GM23338 (cell line): Measurements from ENCODE around the gene ZBP1. TPM values are rescaled to one million over a fixed set of nuclear protein-coding genes. Genes with fewer than 3 reads are reported as not detected.

ENCODE experiments used
- ATAC-seq: fragments of 200-7000 bp; cut with Tn5 transposase; 3 replicates; pipeline ENCODE4 v1.9.1; 2020
- DNase-seq: peaks from one replicate; pipeline ENCODE4 v3.0.0-alpha.2; 2015; ENCODE audit warnings: low spot score
- H2AFZ ChIP-seq: fragments of 200-600 bp; sonication (generic); 2 replicates; pipeline ENCODE4 v1.8.0; 2016; ENCODE audit warnings: antibody characterized with exemption, mild to moderate bottlenecking, moderate library complexity
- H3F3A ChIP-seq: fragments of 200-600 bp; sonication (generic); replicated peaks from 2 replicates; pipeline ENCODE4 v1.8.0; 2017; ENCODE audit warnings: antibody characterized with exemption, mixed run types, low read depth
- H3K27ac ChIP-seq: fragments of 200-600 bp; sonication (generic); 2 replicates; pipeline ENCODE4 v1.6.1; 2016; ENCODE audit warnings: low read depth
- H3K27me3 ChIP-seq: fragments of 200-600 bp; sonication (generic); 2 replicates; pipeline ENCODE4 v1.8.0; 2016; ENCODE audit warnings: mild to moderate bottlenecking, mixed run types, moderate library complexity; ENCODE audit not compliant: insufficient read depth
- H3K36me3 ChIP-seq: fragments of 200-600 bp; sonication (generic); 2 replicates; pipeline ENCODE4 v1.8.0; 2016; ENCODE audit warnings: mild to moderate bottlenecking; ENCODE audit not compliant: insufficient read depth
- H3K4me1 ChIP-seq: fragments of 200-600 bp; sonication (generic); 2 replicates; pipeline ENCODE4 v1.8.0; 2016; ENCODE audit warnings: mild to moderate bottlenecking, moderate library complexity; ENCODE audit not compliant: insufficient read depth
- H3K4me2 ChIP-seq: fragments of 200-600 bp; sonication (generic); 2 replicates; pipeline ENCODE4 v1.7.1; 2017; ENCODE audit warnings: mixed run types
- H3K4me3 ChIP-seq: fragments of 200-600 bp; sonication (generic); 2 replicates; pipeline ENCODE4 v1.6.1; 2016; ENCODE audit warnings: mixed run types
- H3K79me2 ChIP-seq: fragments of 200-600 bp; sonication (generic); replicated peaks from 2 replicates; pipeline ENCODE4 v1.8.0; 2017; ENCODE audit warnings: mild to moderate bottlenecking; ENCODE audit not compliant: insufficient read depth
- H3K9me2 ChIP-seq: fragments of 200-600 bp; sonication (generic); 2 replicates; pipeline ENCODE4 v1.8.0; 2017; ENCODE audit not compliant: insufficient read depth
- H4K20me1 ChIP-seq: fragments of 200-600 bp; sonication (generic); replicated peaks from 2 replicates; pipeline ENCODE4 v1.8.0; 2017; ENCODE audit warnings: mild to moderate bottlenecking; ENCODE audit not compliant: insufficient read depth
- H3K27ac Mint-ChIP-seq: 2 replicates; pipeline ENCODE4 v1.8.0; 2020; ENCODE audit warnings: inconsistent platforms, mild to moderate bottlenecking, moderate library complexity, mixed read lengths
- H3K27me3 Mint-ChIP-seq: 3 replicates; pipeline ENCODE4 v1.8.0; 2022; ENCODE audit warnings: low read depth, mild to moderate bottlenecking, moderate library complexity, mixed read lengths, inconsistent platforms; ENCODE audit not compliant: insufficient read depth, poor library complexity
- H3K36me3 Mint-ChIP-seq: 3 replicates; pipeline ENCODE4 v1.8.0; 2021; ENCODE audit warnings: low read depth, mild to moderate bottlenecking, inconsistent platforms, moderate library complexity, mixed read lengths
- H3K4me1 Mint-ChIP-seq: 3 replicates; pipeline ENCODE4 v1.8.0; 2020; ENCODE audit warnings: mild to moderate bottlenecking, inconsistent platforms, mixed read lengths
- H3K4me3 Mint-ChIP-seq: 3 replicates; pipeline ENCODE4 v1.8.0; 2021; ENCODE audit warnings: moderate library complexity, mild to moderate bottlenecking, inconsistent platforms, mixed read lengths
- H3K9me3 Mint-ChIP-seq: 3 replicates; pipeline ENCODE4 v1.8.0; 2020; ENCODE audit warnings: moderate library complexity, mild to moderate bottlenecking, inconsistent platforms, mixed read lengths
- CREB1 ChIP-seq: fragments of 250-450 bp; sonication (Bioruptor Pico); IDR thresholded peaks from 2 replicates; pipeline ENCODE4 v1.5.0; 2020; ENCODE audit warnings: low read depth, mild to moderate bottlenecking, moderate library complexity
- CTCF ChIP-seq, 2 experiments: fragments of 200-600 bp in 1 of 2; sonication (generic) in 1 of 2; conservative IDR thresholded peaks; 2 replicates each; pipeline versions ENCODE4 v1.5.1 to v1.6.1; 2016 to 2017; ENCODE audit warnings: antibody characterized with exemption in 2 of 2, low read depth in 2 of 2, mild to moderate bottlenecking in 2 of 2, moderate library complexity in 1 of 2
- ETS1 ChIP-seq: IDR thresholded peaks from 2 replicates; pipeline ENCODE4 v1.6.1; 2016; ENCODE audit warnings: antibody characterized with exemption
- EZH2 ChIP-seq: fragments of 200-600 bp; sonication (generic); IDR thresholded peaks from one replicate; pipeline ENCODE4 v1.8.0; 2017; ENCODE audit warnings: antibody characterized with exemption, mild to moderate bottlenecking, low read depth; ENCODE audit not compliant: unreplicated experiment
- EZH2phosphoT487 ChIP-seq: fragments of 200-600 bp; sonication (generic); IDR thresholded peaks from one replicate; pipeline ENCODE4 v1.8.1; 2018; ENCODE audit warnings: antibody characterized with exemption; ENCODE audit not compliant: unreplicated experiment
- JUNB ChIP-seq: IDR thresholded peaks from one replicate; pipeline ENCODE4 v1.6.1; 2016; ENCODE audit warnings: antibody characterized with exemption; ENCODE audit not compliant: unreplicated experiment
- NANOG ChIP-seq: IDR thresholded peaks from 2 replicates; pipeline ENCODE4 v1.6.1; 2016; ENCODE audit warnings: antibody characterized with exemption, borderline replicate concordance
- POLR2AphosphoS5 ChIP-seq: IDR thresholded peaks from 2 replicates; pipeline ENCODE4 v1.6.1; 2016; ENCODE audit warnings: antibody characterized with exemption, low read depth
- REST ChIP-seq: IDR thresholded peaks from one replicate; pipeline ENCODE4 v1.6.1; 2018; ENCODE audit warnings: antibody characterized with exemption; ENCODE audit not compliant: unreplicated experiment
- STAT1 ChIP-seq: IDR thresholded peaks from one replicate; pipeline ENCODE4 v1.6.1; 2016; ENCODE audit warnings: antibody characterized with exemption; ENCODE audit not compliant: unreplicated experiment
- ZNF114 ChIP-seq: fragments of 250-450 bp; sonication (Bioruptor Pico); IDR thresholded peaks from 2 replicates; pipeline ENCODE4 v1.5.0; 2020; ENCODE audit warnings: mild to moderate bottlenecking, moderate library complexity
- ZNF331 ChIP-seq: fragments of 250-450 bp; sonication (Bioruptor Pico); IDR thresholded peaks from 2 replicates; pipeline ENCODE4 v1.5.0; 2020; ENCODE audit warnings: low read depth, mild to moderate bottlenecking, moderate library complexity
- ZNF462 ChIP-seq: fragments of 250-450 bp; sonication (Bioruptor Pico); IDR thresholded peaks from 2 replicates; pipeline ENCODE4 v1.5.0; 2020; ENCODE audit warnings: mild to moderate bottlenecking, moderate library complexity
- polyA plus RNA-seq: library from polyadenylated mRNA; unstranded; fragments of >200 nt; fragmentation: Nextera tagmentation; extraction: Ambion mirVana; gene quantifications from 2 replicates; pipeline ENCODE4 v1.2.1, GENCODE V29; 2016
- total RNA-seq: library from RNA; depleted of rRNA; stranded (reverse); fragments of >200 nt; shearing (Covaris generic); gene quantifications from 2 replicates; pipeline ENCODE4 v1.2.3, GENCODE V29; 2014

ZBP1 gene
- total and polyA plus RNA-seq, 2 experiments from 2014 or later: not detected

GRCh38 chr20:57615445-57615811 is 4.8 kb downstream of the ZBP1 start:
- H3K27me3 Mint-ChIP-seq: peaks cover 6% of the 10 kb centered on the region
- H3K4me3 ChIP-seq: no peak overlapping the region

More at GRCh38 chr20:57615445-57615811, 4.8 kb downstream of the ZBP1 start:
- Histone ChIP-seq H3K9me2 (0 out of 2 replicates have a peak, but pooled peaks cover 2% of the 10 kb centered on the region), H3K79me2 (no peaks in the 10 kb centered on the region), H3K4me2 (no peak overlapping the region), H3F3A (no peaks in the 10 kb centered on the region), H3K27me3 (no peaks in the 10 kb centered on the region), H4K20me1 (no peaks in the 10 kb centered on the region), H3K36me3 (no peaks in the 10 kb centered on the region), H3K27ac (no peak overlapping the region), H3K4me1 (no peaks in the 10 kb centered on the region), H2AFZ (no peak overlapping the region)
- ATAC-seq: no peak
- TF ChIP-seq ZNF114 (CRISPR knock-in tag): no peak
- TF ChIP-seq CTCF (conservative IDR thresholded peaks at IDR 0.05; ENCODE audit: low read depth in 2 of 2): no peak
- no peak for TF ChIP-seq ZNF331 (CRISPR knock-in tag)
- TF ChIP-seq POLR2AphosphoS5: no peak
- TF ChIP-seq STAT1: no peak
- TF ChIP-seq REST: no peak
- TF ChIP-seq CREB1 (CRISPR knock-in tag): no peak
- TF ChIP-seq EZH2phosphoT487: no peak
- TF ChIP-seq ETS1: no peak
- no peak for TF ChIP-seq JUNB
- no peak for TF ChIP-seq NANOG
- TF ChIP-seq EZH2: no peak
- no peak for TF ChIP-seq ZNF462 (CRISPR knock-in tag)
- Mint-ChIP-seq H3K9me3 (no peaks in the 10 kb centered on the region; the same call in 2 of the 3 replicates), H3K4me3 (no peak overlapping the region), H3K27ac (no peak overlapping the region), H3K36me3 (no peaks in the 10 kb centered on the region), H3K4me1 (no peaks in the 10 kb centered on the region)
- no peak for DNase-seq
